ENCODE measurements around the gene LIX1L.
A peak's percentile ranks its signal among the peaks of the same experiment; 100 is the strongest.

LIX1L gene

GRCh38 chr1:145963265-145964019 lies 5.6 kb upstream of the LIX1L start:
- peaks cover 11% of the 10 kb centered on the region for H3K9me3 Mint-ChIP-seq
- CTCF ChIA-PET, result interaction anchor here (0.6 to 4.0 kb wide), 9 partner anchors 15 to 117 kb away, joined by 3 to 29 read pairs (median 5); partner anchors contain the start of genes NUDT17, PIAS3 and RBM8A
- H3K4me1 Mint-ChIP-seq, result peaks cover 63% of the 10 kb centered on the region
- peaks cover 18% of the 10 kb centered on the region for H3K36me3 Mint-ChIP-seq
- H3K27me3 Mint-ChIP-seq, result peaks cover 28% of the 10 kb centered on the region
- peak overlapping the region; percentile 93 for H3K27ac Mint-ChIP-seq
- DNase-seq, result no peak
- H3K4me3 Mint-ChIP-seq, result peak overlapping the region; percentile 87

DNA sequence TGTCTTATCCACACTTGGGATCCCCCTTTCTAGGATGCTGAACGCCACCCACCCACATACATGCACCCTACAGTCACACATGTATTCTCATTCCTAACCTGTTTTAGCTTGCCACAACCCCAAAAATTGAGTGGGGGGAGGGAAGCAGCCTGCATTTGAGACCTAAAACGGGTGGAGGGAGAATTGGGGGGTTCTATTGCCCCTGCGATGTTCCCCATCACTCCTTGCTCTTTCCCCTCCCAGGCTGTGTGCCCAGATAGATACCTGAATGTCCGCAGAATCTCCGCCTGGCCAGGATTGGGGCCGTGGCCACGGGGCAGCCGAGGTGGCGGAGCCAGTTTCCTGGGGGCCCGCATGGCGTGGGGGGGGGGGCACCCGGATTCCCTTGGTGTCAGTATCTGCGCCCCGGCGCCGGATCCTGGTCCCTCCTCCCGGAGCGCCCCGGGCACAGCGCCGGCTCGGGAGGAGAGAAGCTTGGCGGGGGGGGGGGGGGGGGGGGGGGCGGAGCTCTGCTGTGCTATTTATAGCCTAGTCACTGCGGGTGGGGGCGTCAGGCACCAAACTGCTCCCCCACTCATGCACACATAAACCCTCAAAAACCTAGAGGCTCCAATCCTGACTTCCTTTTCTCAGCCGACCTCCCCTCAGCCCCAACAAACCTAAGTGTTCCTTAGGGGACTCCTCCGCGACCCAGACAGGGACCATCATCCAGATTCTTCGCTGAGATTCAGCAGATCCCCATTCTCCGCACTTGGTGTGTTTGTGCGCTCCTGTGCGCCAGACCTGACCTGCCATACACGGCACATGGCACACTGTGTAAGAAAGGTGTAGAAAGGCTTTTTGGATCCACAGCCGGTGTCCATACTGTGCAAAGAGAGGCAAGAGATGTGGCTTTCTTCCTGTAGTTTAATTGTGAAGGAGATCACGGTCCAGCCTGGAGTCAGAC lies 4.6 kb upstream of the LIX1L start:
- CTCF ChIA-PET, result interaction anchor here (1.1 to 3.0 kb wide), 5 partner anchors 13 to 116 kb away, joined by 3 to 17 read pairs (median 5); partner anchors contain the start of genes NUDT17 and RBM8A
- Mint-ChIP-seq H3K4me3 (peak overlapping the region; percentile 87), H3K27me3 (peaks cover 28% of the 10 kb centered on the region), H3K4me1 (peaks cover 65% of the 10 kb centered on the region), H3K9me3 (peaks cover 7% of the 10 kb centered on the region), H3K36me3 (peaks cover 10% of the 10 kb centered on the region), H3K27ac (peak overlapping the region; percentile 93)
- peak; percentile 55 for DNase-seq

DNA sequence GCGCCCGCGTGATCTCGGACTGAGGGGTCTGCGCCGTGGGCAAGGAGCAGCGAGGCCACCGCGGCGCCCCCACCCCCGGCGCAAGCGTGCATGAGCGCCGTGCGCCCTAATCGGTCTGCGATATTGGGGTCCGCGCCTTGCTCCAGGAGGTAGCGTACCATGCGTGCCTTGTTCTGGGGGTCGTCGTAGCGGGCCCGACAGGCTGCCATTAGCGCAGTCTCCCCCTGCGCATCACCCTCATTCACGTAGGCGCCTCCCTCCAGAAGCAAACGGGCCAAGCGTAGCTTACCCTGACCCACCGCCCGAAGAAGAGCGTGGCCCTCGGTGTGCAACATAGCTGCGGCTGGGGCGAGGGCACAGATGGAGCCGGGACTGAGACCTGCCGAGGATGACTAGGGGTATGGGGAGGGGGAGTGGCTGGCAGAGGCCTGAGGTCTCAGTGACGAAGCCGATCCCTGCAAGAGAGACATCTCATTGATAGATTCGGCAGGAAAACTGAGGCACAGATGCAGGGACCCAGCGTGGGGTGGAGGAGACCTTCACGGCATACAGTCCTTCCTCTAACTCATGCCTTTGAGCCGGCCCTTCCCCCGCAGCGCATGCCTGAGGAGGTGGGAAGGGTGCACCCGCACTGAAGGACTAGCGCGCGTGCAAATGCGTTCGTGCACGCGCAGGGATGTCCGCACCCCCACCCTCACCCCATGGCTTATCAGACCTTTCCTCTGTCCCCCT lies 3.8 kb upstream of the LIX1L start:
- Mint-ChIP-seq H3K27me3 (peaks cover 28% of the 10 kb centered on the region), H3K36me3 (peaks cover 3% of the 10 kb centered on the region), H3K4me3 (peak overlapping the region; percentile 87), H3K27ac (peak overlapping the region; percentile 50), H3K4me1 (peaks cover 67% of the 10 kb centered on the region), H3K9me3 (no peaks in the 10 kb centered on the region)
- CTCF ChIA-PET, result no interaction called here
- DNase-seq, result peak; percentile 65

- H3K4me3 Mint-ChIP-seq, result peak overlapping the region; percentile 87
- no peak for DNase-seq
- peaks cover 28% of the 10 kb centered on the region for H3K27me3 Mint-ChIP-seq
- CTCF ChIA-PET, result no interaction called here
- no peaks in the 10 kb centered on the region for H3K9me3 Mint-ChIP-seq
- H3K27ac Mint-ChIP-seq, result peak overlapping the region; percentile 50
- peaks cover 71% of the 10 kb centered on the region for H3K4me1 Mint-ChIP-seq
- peaks cover 3% of the 10 kb centered on the region for H3K36me3 Mint-ChIP-seq
Observed at GRCh38 chr1:145961109-145961424, 3.2 kb upstream of the LIX1L start.

DNA sequence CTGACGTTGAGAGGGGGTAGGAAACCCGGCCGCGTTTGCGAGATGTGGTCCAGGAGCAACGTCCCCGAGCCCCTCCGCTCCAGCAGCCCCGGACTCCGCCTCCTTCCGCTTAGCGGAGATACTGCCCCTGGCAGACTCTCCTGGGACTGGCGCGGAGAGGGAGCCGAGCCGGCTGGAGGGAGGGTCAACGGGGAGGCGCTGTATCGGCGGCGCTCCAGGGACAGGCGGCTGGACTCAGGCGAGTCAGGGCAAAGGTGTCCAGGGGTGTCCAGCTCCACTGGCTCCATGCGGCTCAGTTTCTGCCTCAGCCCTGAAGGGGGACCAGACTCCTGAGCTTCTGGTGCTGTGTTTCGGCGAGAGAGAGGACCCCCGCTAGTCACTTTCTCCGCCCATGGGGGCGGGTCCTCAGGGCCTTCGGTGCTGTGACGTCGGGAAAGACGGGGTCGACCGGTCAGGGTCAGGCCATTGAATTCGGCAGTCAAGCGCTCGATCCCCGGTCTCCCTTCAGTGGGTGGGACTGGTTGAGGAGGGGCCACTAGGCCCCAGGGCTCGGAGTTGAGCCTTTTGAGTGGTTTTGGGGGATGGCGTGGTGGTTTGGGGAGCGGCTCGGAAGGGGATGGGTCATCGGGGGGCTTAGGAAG lies 2.8 kb upstream of the LIX1L start:
- H3K27ac Mint-ChIP-seq, result no peak overlapping the region
- no peaks in the 10 kb centered on the region for H3K9me3 Mint-ChIP-seq
- H3K4me1 Mint-ChIP-seq, result peaks cover 76% of the 10 kb centered on the region
- peaks cover 28% of the 10 kb centered on the region for H3K27me3 Mint-ChIP-seq
- peak; percentile 78 for DNase-seq
- CTCF ChIA-PET, result interaction anchor here (1.2 kb wide), 1 partner anchor 33 kb away, joined by 3 read pairs; the partner anchor contains the start of gene RBM8A
- peak overlapping the region; percentile 87 for H3K4me3 Mint-ChIP-seq
- H3K36me3 Mint-ChIP-seq, result peaks cover 3% of the 10 kb centered on the region

DNA sequence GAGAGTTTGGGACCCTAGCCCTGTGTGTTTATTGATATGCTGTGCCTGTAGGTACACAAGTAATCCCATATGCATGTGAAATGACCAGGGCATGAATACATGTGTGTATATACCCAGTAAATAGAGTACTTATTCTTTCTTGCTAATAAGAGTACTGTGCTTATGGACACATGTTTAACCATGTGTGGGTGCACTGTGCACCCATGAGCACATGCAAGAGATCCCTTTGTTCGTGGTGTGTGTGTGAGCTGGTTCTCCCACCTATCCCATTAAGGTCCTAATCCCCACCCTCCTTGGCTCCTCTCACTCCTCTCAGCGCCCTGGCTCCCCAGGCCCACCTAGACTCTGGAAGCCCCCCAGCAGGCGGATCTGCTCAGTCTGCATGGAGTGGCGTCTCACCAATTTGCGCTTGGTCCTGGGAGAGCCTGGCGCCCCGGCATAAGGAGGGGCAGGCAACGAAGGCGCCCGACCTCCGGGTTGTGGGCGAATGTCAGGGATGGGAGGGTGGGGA lies 2.2 kb upstream of the LIX1L start:
- Mint-ChIP-seq H3K4me3 (peak overlapping the region; percentile 54), H3K27me3 (peaks cover 28% of the 10 kb centered on the region), H3K36me3 (no peaks in the 10 kb centered on the region), H3K9me3 (no peaks in the 10 kb centered on the region), H3K4me1 (peaks cover 76% of the 10 kb centered on the region), H3K27ac (no peak overlapping the region)
- CTCF ChIA-PET, result interaction anchor here (1.2 kb wide), 1 partner anchor 32 kb away, joined by 3 read pairs; the partner anchor contains the start of gene RBM8A
- no peak for DNase-seq

- Mint-ChIP-seq H3K4me1 (peaks cover 81% of the 10 kb centered on the region), H3K36me3 (no peaks in the 10 kb centered on the region), H3K9me3 (no peaks in the 10 kb centered on the region), H3K27ac (peak overlapping the region; percentile 2), H3K27me3 (peaks cover 28% of the 10 kb centered on the region), H3K4me3 (peak overlapping the region; percentile 54)
- DNase-seq, result no peak
- CTCF ChIA-PET, result interaction anchor here (1.2 to 2.5 kb wide), 2 partner anchors 19 to 32 kb away, joined by 3 to 13 read pairs; partner anchors contain the start of gene RBM8A
Observed at GRCh38 chr1:145959333-145959732, 1.5 kb upstream of the LIX1L start.

- CTCF ChIA-PET, result interaction anchor here (1.3 to 2.5 kb wide), 2 partner anchors 20 to 25 kb away, joined by 5 to 13 read pairs; no protein-coding TSS in a partner anchor
- Mint-ChIP-seq H3K27ac (no peak overlapping the region), H3K36me3 (no peaks in the 10 kb centered on the region), H3K4me1 (peaks cover 81% of the 10 kb centered on the region), H3K4me3 (no peak overlapping the region), H3K27me3 (peaks cover 28% of the 10 kb centered on the region), H3K9me3 (no peaks in the 10 kb centered on the region)
- no peak for DNase-seq
Observed at GRCh38 chr1:145958734-145959133, 917 bp upstream of the LIX1L start.

DNA sequence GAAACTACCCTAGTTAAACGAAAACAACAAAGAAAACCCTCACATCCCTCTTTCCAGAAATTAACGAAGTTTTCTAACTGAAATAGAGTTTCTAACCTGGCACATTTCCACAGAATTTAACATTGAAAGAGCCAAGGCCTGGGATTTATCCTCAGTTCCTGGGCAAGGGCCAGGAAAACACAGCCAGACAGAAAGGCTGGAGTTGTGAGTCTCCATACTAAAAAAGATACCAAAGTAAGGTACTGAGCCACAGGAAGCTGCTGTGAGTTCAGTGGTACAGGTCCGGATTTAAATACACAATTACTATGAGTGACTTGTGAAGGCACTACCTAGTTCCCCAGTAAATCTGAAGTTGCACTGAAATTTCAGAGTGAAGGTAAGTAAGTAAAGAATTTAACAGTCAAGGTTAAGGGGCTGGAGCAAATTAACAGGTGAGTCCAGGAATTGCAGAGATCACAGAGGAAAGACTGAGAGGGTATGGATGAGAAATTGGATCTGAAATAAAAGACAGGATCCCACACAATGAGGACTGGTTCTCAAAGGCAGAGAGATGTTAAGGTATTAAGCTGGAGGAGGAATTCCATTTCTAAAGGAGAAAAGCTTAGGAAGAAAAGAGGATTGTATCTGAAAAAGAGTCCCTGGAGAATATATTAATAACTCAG lies 905 bp downstream of the LIX1L start:
- Mint-ChIP-seq H3K9me3 (no peaks in the 10 kb centered on the region), H3K27ac (peak overlapping the region; percentile 95), H3K4me3 (peak overlapping the region; percentile 87), H3K4me1 (peaks cover 72% of the 10 kb centered on the region), H3K36me3 (peaks cover 8% of the 10 kb centered on the region), H3K27me3 (peaks cover 26% of the 10 kb centered on the region)
- peak; percentile 38 for DNase-seq
- CTCF ChIA-PET, result interaction anchor here (2.5 kb wide), 1 partner anchor 21 kb away, joined by 13 read pairs; no protein-coding TSS in a partner anchor

GRCh38 chr1:145956361-145956760 lies 1.5 kb downstream of the LIX1L start:
- H3K9me3 Mint-ChIP-seq, result no peaks in the 10 kb centered on the region
- CTCF ChIA-PET, result no interaction called here
- peak overlapping the region; percentile 87 for H3K4me3 Mint-ChIP-seq
- H3K4me1 Mint-ChIP-seq, result peaks cover 72% of the 10 kb centered on the region
- peak overlapping the region; percentile 95 for H3K27ac Mint-ChIP-seq
- peaks cover 13% of the 10 kb centered on the region for H3K36me3 Mint-ChIP-seq
- peaks cover 20% of the 10 kb centered on the region for H3K27me3 Mint-ChIP-seq
- no peak for DNase-seq

DNA sequence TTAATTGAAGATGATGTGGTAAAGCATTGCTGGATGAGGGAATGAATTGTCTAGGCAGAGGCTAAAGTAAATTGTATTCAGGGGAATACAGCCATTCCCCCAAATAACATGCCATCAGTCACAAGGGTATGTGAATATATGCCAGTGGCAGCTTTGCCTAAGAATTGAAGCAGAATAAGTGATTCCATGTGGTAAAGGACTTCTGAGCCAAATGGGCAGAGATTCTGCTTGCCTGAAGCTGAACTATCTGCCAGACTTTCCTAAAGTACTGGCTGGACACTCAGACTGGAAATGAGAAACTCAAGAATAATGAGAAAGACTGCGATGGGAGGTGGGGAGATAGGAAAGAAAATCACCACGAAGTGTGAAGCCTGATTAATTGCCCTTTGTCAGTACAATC lies 2.4 kb downstream of the LIX1L start:
- H3K9me3 Mint-ChIP-seq, result no peaks in the 10 kb centered on the region
- H3K27me3 Mint-ChIP-seq, result peaks cover 11% of the 10 kb centered on the region
- CTCF ChIA-PET, result no interaction called here
- no peak for DNase-seq
- H3K36me3 Mint-ChIP-seq, result peaks cover 17% of the 10 kb centered on the region
- H3K27ac Mint-ChIP-seq, result no peak overlapping the region
- H3K4me1 Mint-ChIP-seq, result peaks cover 75% of the 10 kb centered on the region
- peak overlapping the region; percentile 87 for H3K4me3 Mint-ChIP-seq

DNA sequence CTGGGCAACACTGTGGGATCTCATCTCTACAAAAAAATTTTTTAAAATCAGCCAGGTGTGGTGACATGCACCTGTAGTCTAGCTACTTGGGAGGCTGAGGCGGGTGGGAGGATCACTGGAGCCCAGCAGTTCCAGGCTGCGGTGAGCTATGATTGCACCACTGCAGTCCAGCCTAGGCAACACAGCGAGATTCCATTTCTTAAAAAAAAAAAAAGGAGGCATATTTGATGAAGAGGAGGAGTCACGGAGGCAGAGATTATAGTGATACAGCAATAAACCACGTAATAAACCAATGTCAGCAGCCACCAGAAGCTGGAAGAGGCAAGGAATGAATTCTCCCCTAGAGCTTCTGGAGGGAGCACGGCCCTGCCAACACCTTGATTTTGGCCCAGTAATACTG lies 4.0 kb downstream of the LIX1L start:
- peaks cover 69% of the 10 kb centered on the region for H3K4me1 Mint-ChIP-seq
- no peaks in the 10 kb centered on the region for H3K9me3 Mint-ChIP-seq
- DNase-seq, result no peak
- H3K27ac Mint-ChIP-seq, result no peak overlapping the region
- H3K4me3 Mint-ChIP-seq, result no peak overlapping the region
- H3K27me3 Mint-ChIP-seq, result no peaks in the 10 kb centered on the region
- peaks cover 21% of the 10 kb centered on the region for H3K36me3 Mint-ChIP-seq
- CTCF ChIA-PET, result no interaction called here

DNA sequence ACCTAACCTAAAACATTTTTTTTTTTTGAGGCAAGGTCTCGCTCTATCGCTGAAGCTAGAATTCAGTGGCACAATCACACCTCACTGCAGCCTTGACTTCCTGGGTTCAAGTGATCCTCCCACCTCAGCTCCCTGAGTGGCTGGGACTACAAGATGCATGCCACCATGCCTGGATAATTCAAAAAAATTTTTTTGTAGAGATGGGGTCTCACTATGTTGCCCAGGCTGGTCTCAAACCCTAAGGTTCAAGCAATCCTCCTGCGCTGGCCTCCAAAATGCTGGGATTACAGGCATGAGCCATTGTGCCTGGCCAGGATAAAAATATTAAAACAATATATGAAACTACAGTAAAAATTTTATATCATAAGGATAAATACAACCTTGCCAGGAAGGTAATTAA lies 4.9 kb downstream of the LIX1L start:
- H3K27ac Mint-ChIP-seq, result no peak overlapping the region
- no peaks in the 10 kb centered on the region for H3K27me3 Mint-ChIP-seq
- CTCF ChIA-PET, result no interaction called here
- DNase-seq, result no peak
- no peaks in the 10 kb centered on the region for H3K9me3 Mint-ChIP-seq
- H3K36me3 Mint-ChIP-seq, result peaks cover 26% of the 10 kb centered on the region
- H3K4me3 Mint-ChIP-seq, result no peak overlapping the region
- H3K4me1 Mint-ChIP-seq, result peaks cover 59% of the 10 kb centered on the region
